GM19193 (cell line): ENCODE measurements around the gene HERPUD1.
A peak's percentile ranks its signal among the peaks of the same experiment; 100 is the strongest.

Experiments
- POLR2A ChIP-seq: IDR thresholded peaks from 4 replicates; pipeline ENCODE4 v1.6.1; 2011; ENCODE audit not compliant: insufficient read depth, insufficient read length; ENCODE audit errors: extremely low read depth

Gene HERPUD1

DNA sequence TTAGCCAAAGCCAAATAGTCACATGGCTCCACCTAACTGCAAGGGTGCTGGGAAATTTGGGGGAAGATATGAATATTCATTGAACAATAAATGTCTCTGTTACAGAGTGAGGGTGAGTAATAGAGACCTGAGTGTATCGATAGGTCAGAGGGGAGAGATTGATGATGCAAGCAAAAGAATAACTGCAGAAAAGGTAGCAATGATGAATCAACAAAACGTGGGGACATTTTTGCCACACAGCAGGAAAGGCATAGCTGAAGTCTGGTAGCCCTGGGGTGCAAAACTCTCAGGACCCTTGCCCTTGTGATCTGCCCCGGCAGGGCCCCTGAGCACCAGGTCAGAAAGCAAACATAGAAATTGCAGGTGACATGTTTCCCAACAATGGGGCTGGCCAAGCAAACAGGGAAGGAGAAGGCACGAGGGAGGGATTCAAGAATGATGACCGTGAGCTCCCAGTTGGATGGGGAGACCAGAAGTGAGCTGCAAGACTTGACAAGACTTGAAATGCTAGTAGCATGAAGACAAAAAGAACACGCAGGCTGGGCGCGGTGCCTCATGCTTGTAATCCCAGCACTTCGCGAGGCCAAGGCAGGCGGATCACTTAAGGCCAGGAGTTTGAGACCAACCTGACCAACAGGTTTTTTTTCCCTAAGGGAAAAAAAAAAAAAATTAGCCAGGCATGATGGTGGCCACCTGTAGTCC, 12.7 kb upstream of the HERPUD1 start:
- TF ChIP-seq POLR2A: no peak

DNA sequence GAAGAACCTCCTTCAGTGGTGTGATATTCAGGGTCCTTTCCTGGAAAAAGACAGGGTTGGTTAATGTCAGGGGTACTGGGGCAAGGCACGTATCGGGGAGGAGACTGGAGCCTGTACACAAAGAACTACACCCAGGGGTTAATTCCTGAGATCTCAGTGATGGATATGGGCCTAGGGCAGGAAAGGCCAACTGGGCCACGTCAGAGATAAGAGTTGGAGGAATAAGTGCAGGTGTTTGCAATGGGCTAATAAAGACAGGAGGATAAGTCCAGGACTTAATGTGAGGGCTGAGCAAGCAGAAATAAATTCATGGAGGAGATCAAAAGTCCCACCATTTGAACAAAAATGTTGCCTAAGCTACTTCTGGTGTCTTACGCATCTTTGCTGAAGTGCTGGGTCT, 10.4 kb upstream of the HERPUD1 start:
- no peak for TF ChIP-seq POLR2A

DNA sequence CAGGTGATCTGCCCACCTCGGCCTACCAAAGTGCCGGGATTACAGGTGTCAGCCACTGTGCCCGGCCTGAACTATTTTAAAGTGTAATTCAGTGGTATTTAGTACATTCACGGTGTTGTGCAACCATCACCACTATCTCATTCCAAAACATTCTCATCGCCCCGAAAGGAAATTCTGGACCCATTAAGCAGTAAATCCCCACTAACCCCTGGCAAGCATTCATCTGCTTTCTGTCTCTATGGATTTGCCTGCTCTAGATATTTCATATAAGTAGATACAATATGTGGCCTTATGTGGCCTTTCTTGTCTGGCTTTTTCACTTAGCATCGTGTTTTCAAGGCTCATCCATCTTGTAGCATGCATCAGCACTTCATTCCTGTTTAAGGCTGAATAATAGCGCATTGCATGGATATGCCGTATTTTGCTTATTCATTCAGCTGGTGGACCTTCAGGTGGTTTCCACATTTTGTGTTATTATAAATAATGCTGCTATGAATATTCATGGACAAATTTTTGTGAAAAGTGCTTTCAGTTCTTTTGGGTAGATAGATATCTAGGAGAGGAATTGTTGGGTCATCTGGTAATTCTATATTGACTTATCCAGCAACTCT, 8.4 kb upstream of the HERPUD1 start:
- TF ChIP-seq POLR2A: no peak

DNA sequence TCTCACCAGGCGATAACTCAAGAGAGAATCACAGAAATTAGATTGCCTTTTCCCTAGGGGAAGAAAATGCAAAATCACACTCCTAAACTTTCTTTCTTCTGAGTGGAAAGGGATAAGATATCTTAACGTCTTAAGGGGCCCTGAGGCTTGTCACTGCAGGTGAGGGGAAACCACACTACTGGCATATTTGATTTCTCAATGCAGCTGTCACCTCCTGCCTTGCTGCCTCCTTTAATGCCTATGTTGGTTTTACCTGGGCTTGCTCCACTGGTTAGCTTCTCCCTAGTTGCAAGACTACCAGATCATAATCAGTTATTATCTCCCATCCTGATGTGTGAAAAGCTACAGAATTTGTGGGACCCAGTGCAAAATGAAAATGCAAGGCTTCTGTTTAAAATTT, 4.5 kb upstream of the HERPUD1 start:
- no peak for TF ChIP-seq POLR2A

DNA sequence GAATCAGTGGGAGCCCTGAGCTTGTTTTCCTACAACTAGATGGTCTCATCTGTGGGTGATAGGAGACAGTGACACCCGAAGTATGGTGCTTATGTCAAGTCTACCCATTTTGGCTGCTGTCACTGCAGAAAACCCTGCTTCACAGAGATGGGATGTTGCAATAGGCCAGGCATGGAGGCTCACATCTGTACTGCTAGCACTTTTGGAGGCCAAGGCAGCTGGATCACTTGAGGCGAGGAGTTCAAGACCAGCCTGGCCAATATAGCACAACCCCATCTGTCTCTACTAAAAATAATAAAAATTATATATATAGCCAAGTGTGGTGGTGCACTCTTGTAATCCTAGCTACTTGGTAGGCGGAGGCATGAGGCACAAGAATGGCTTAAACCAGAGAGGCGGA, 2.3 kb upstream of the HERPUD1 start:
- no peak for TF ChIP-seq POLR2A

DNA sequence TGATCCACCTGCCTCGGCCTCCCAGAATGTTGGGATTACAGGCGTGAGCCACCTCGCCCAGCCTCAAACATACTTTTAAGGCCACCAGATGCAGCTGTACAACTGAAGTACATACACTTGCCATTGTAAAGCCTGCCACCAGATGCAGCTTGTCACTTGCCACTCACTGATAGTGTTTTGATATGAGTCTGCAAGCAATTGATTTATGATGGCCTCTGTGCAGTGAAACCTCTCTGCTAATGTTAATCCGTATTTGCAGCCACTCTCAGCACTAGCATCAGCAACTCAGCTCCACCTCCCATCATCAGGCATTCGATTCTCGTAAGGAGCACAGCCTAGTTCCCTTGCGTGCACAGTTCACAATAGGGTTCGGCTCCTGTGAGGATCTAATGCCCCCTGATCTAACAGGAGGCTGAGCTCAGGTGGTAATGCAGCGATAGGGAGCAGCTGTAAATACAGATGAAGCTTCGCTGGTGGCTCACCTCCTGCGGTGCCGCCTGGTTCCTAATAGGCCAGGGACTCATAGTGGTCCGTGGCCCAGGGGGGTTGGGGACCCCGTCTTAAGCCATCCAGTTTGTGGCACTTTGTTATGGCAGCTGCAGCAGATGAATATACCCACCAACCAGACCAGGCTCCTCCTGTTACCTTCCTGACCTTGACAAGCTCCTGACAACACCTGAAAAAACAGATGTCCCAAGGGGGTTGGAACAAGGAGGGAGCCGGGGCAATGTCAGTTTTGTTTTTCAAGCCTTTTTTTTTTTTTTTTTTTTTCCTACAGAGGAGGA, 1.3 kb upstream of the HERPUD1 start:
- TF ChIP-seq POLR2A: no peak

DNA sequence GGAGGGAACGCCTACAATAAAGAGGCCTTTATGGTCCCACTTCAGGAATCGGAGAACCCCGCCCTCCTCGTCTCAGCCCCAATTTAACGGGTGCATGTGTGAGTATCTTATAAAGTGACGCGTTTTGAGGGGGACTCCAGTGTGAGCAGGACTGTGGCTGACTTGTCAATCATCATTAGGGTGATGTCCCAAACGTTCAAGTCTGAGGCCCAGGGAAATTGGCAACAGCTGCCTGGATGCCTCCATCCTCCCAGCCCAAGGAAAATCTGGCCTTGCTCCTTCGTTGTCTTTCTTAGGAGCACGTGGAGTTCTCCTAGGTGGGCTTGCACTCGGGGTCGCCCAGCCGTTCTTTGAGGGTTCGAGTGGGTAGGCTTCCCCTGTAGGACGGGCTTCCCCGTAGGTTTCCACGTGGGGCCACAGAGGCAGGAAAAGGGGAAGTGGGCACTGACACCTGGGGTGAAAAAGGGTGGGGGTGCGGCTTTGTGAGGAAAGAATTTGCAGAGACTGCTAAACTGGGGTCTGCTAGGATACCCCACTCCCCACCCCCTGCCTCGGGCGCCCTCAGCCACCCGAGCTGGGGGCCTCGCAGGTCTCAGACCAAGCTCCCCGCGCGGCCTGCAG, 561 bp upstream of the HERPUD1 start:
- TF ChIP-seq POLR2A: no peak

DNA sequence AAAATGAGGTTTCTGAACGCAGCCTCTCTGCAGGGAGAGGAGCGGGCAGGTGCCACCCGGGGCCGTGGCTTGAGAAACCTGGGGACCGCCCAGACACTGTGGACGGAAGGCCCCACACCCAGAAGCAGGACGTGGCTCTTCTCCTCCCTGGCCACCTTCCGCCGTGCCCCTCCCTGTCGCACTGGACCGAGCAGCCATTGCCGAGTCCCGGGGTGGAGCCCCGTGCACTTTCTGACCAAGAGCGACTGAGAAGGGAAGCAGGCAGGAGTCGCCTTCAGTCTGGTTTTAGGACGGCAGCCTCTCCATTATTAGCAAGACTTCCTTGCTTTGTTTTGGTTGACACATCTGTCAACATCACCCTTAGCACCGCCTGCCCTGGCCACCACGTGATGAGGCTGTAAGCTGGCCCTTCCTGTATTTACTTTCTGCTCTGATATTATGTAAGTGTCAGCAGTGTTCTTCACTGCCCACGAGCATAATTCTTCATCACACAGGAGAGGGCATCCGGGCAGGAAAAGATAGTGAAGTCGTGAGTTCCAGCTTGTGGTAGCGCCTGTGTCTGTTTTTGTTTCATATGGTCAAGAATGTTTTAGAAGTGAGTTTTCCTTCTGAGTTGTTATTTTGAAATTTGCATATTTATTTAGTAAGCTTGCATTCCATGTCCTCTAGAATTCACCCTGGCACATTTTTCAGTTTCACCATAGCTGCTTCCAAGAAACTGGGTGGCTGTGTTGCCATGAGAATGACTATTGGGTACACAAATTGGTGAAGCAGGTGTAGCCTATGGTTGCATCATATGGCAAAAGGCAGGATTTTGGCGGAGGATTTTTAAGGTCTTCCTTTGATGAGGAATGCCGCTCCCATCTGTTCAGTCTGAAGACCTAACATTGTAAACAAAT, 1.0 kb downstream of the HERPUD1 start:
- TF ChIP-seq POLR2A: peak; percentile 60

DNA sequence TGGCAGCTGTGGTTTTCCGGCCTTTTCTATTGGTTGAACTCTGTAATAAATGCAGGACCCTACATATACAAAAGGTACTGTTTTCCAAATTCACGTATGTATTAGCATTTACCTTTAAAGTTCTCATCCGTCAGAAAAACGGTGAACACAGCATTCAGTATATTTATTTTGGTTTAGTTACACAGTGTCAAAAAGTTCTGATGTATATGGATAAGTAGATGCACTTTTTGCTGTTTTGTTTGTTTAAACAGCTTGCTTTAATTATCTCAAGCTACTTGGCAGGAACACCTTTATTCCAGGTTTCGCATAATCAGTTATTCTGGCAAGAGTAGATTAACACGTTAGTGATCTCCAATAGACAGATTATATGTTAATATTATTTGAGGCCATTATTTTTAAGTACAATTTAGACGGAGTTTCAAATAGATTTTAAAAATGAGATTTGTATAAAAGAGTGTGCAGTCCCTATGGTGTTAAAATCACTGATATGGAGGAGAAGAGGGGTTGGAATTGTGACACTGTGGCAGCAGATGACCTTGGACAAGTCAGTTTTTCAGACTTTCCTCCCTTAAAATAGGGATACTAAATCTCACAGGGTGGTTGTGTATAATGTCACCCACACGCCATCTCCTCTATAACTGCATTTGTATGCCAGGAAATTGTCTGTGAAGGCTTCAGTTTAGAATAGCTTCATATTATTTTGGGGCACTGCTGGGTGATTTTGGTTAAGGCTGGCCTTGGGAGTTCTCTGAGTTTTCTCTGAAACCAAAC, 2.1 kb downstream of the HERPUD1 start:
- TF ChIP-seq POLR2A: no peak

DNA sequence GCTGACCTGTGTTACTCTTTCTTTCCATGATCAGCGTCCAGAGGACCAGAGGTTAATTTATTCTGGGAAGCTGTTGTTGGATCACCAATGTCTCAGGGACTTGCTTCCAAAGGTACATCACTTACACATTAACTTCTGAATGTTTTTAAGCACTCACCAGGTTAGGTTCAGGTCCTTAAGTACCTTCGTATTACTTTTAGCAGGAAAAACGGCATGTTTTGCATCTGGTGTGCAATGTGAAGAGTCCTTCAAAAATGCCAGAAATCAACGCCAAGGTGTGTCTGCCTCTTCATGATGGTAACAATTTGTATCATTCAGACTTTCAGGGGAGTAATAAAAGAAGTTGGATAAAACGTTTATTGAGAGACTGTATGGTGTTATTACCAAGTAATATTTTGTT, 3.3 kb downstream of the HERPUD1 start:
- TF ChIP-seq POLR2A: no peak

DNA sequence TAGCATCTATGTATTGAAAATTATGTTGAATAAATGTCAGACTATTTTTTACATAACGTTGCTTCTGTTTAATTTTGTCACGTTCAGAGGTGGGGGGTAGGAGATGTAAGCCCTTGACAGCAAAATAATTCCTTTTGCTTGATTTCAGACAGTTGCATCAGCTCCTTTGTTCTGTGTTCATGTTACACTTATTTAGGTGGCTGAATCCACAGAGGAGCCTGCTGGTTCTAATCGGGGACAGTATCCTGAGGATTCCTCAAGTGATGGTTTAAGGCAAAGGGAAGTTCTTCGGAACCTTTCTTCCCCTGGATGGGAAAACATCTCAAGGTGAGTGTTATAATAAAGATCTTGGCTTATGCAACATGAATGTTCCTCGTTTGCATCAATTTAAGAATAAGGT, 4.5 kb downstream of the HERPUD1 start:
- no peak for TF ChIP-seq POLR2A

DNA sequence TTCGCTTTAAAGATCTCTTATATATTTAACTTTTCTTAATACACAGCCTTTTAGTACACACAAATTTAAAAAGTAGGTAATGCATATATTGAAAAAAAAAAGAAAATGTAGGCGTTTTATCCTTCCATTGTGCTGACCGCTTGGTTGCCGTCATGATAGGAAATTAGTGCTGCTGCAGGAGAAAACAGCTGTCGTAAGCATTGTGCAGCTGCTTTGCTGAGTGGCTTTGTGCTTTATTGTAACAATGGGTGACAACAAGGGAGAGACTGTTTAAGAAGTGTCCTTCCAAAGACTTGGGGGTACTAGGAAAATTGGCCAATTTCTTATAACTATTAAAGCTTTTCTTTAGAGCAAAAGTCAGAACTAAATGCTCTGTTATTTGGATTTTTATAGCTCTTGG, 5.0 kb downstream of the HERPUD1 start:
- no peak for TF ChIP-seq POLR2A

DNA sequence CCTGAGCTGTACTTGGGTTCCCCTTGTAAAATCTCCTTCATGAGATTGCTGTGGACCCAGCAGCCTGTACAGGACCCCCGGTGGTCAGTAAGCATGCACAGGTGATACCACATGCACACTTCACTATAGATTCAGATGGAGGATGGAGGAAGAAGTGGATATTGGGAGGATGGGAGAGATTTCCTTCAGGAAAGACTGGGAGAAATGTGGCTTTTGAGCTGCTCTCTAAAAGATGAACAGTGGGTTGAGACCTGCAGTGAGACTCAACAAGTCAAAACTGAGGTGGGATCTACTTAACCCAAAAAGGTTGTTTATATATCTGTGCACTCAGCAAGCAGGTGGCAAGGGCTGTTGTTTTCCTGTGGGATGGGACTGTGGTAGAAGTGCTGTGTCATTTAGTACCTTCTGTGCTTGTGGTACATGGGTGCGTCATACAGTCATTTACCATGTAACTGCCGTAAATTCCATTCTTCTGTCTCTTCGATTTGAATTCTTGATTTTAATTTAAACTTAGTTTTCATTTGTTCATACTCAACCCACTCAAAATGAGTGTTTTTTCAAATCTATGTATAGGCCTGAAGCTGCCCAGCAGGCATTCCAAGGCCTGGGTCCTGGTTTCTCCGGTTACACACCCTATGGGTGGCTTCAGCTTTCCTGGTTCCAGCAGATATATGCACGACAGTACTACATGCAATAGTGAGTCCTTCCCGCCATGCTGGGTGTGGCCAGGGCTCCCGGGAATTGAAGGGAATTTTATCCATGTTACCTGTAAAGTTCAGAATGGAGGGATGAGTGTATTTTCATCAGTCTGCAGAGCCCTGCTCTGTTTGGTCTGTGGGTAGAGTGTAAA, 6.9 kb downstream of the HERPUD1 start:
- peak; percentile 38 for TF ChIP-seq POLR2A

DNA sequence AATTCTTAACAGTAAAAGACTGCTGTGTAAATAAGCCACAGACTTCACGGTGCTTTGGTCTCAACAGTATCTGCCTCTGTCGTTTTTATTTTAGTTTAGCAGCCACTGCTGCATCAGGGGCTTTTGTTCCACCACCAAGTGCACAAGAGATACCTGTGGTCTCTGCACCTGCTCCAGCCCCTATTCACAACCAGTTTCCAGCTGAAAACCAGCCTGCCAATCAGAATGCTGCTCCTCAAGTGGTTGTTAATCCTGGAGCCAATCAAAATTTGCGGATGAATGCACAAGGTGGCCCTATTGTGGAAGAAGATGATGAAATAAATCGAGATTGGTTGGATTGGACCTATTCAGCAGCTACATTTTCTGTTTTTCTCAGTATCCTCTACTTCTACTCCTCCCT, 7.9 kb downstream of the HERPUD1 start:
- no peak for TF ChIP-seq POLR2A

DNA sequence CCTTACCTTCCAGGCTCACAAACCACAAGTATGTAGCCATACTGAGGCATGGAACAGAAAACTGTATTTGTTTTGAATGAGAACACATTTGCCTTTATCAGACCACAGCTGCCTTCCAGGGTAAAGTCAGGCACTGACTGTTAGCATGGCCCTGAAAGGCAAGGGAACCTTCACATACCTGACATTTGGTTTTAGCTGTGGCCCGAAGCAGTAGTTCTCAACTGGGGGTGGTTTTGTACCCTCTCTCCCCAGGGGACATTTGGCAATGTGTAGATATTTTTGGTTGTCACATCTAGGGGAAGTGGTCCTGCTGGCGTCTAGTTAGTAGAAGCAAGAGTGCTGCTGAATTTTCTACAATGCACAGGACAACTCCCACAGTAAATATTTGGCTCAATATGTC, 9.2 kb downstream of the HERPUD1 start:
- peak; percentile 23 for TF ChIP-seq POLR2A
